PC-9 (cell line): ENCODE data around the gene DUSP16. TPM values are rescaled to one million over a fixed set of nuclear protein-coding genes. Genes with fewer than 3 reads are reported as not detected.

Experiments used
- BruUV-seq: library from RNA; stranded (reverse); fragments of 400-500 nt; replicated peaks from 2 replicates; lab custom pipeline; 2021; lab: Mats Ljungman, UMichigan
- CTCF ChIA-PET: fragments of 300-600 bp; sonication (Branson Sonifier 250); formaldehyde crosslinking; loops from one replicate; lab custom pipeline; 2022; ENCODE audit warnings: antibody characterized with exemption; lab: Charles Lee
- POLR2A ChIA-PET: fragments of 300-600 bp; sonication (Branson Sonifier 250); formaldehyde crosslinking; loops from one replicate; lab custom pipeline; 2022; ENCODE audit warnings: antibody characterized with exemption; ENCODE audit not compliant: unreplicated experiment; lab: Charles Lee
- DNase-seq, 2 experiments: peaks; one replicate each; pipeline versions ENCODE4 v3.0.0 to v3.0.0-alpha.2; 2015 to 2022; ENCODE audit warnings: mixed read lengths in 1 of 2
- H2AFZ ChIP-seq: fragments of 200-600 bp; sonication (generic); 2 replicates; pipeline ENCODE4 v1.8.1; 2017; ENCODE audit warnings: antibody characterized with exemption
- H3F3A ChIP-seq: fragments of 200-600 bp; sonication (generic); 2 replicates; pipeline ENCODE4 v1.8.1; 2017; ENCODE audit warnings: antibody characterized with exemption, mild to moderate bottlenecking, low read depth; ENCODE audit not compliant: insufficient read depth
- H3K27ac ChIP-seq: fragments of 200-600 bp; sonication (generic); 2 replicates; pipeline ENCODE4 v1.6.1; 2016; ENCODE audit warnings: mixed run types
- H3K27me3 ChIP-seq: fragments of 200-600 bp; sonication (generic); 2 replicates; pipeline ENCODE4 v1.6.1; 2016; ENCODE audit warnings: low read depth, mixed run types; ENCODE audit not compliant: insufficient read depth
- H3K36me3 ChIP-seq: fragments of 200-600 bp; sonication (generic); 2 replicates; pipeline ENCODE4 v1.6.1; 2016; ENCODE audit warnings: low read depth, mixed run types
- H3K4me1 ChIP-seq: fragments of 200-600 bp; sonication (generic); replicated peaks from 2 replicates; pipeline ENCODE4 v1.6.1; 2016; ENCODE audit warnings: mixed run types; ENCODE audit not compliant: insufficient read depth
- H3K4me2 ChIP-seq: fragments of 200-600 bp; sonication (generic); 2 replicates; pipeline ENCODE4 v1.6.1; 2017; ENCODE audit warnings: mixed run types
- H3K4me3 ChIP-seq: fragments of 200-600 bp; sonication (generic); 2 replicates; pipeline ENCODE4 v1.6.1; 2016; ENCODE audit warnings: mixed run types
- H3K79me2 ChIP-seq: fragments of 200-600 bp; sonication (generic); 2 replicates; pipeline ENCODE4 v1.6.1; 2017; ENCODE audit warnings: low read depth, mixed run types
- H3K9me2 ChIP-seq: fragments of 200-600 bp; sonication (generic); 2 replicates; pipeline ENCODE4 v1.8.1; 2017; ENCODE audit warnings: mild to moderate bottlenecking; ENCODE audit not compliant: insufficient read depth
- H3K9me3 ChIP-seq: fragments of 200-600 bp; sonication (generic); 2 replicates; pipeline ENCODE4 v1.8.1; 2016; ENCODE audit warnings: low read depth; ENCODE audit not compliant: insufficient read depth
- H4K20me1 ChIP-seq: fragments of 200-600 bp; sonication (generic); 2 replicates; pipeline ENCODE4 v1.8.1; 2017; ENCODE audit not compliant: insufficient read depth
- EZH2 ChIP-seq: fragments of 200-600 bp; sonication (generic); IDR thresholded peaks from 2 replicates; pipeline ENCODE4 v1.8.0; 2017; ENCODE audit warnings: antibody characterized with exemption, low read depth
- intact Hi-C: fragments of 100-400 bp; cut with micrococcal nuclease; formaldehyde crosslinking; loops from one replicate; pipeline ENCODE4 v1.10.0; 2022; ENCODE audit not compliant: unreplicated experiment
- total RNA-seq: library from RNA; stranded (reverse); gene quantifications from 2 replicates; pipeline ENCODE4 v1.2.3, GENCODE V29; 2021
- TF ChIP-seq, protein P1 (sequence below): fragments of 200-600 bp; sonication (generic); conservative IDR thresholded peaks from 2 replicates; pipeline ENCODE4 v1.6.1; 2017; ENCODE audit warnings: mixed run types, antibody characterized with exemption, mild to moderate bottlenecking, moderate library complexity

The DUSP16 gene
- total RNA-seq, 1 experiment from 2014 or later = 24.8 TPM

- H3F3A ChIP-seq = peaks cover 11% of the 10 kb centered on the region
- H3K4me3 ChIP-seq = no peak overlapping the region
- no peaks in the 10 kb centered on the region for H3K36me3 ChIP-seq
- BruUV-seq = no TSS peak
- no peaks in the 10 kb centered on the region for H3K79me2 ChIP-seq
- ChIA-PET CTCF (no interaction called here), POLR2A (no interaction called here)
- H3K4me1 ChIP-seq = peaks cover 17% of the 10 kb centered on the region
- H3K9me3 ChIP-seq = no peaks in the 10 kb centered on the region
- no peak overlapping the region for H3K27ac ChIP-seq
- intact Hi-C loops = no loop called here
- no peak for DNase-seq
- TF ChIP-seq, protein P1, sequence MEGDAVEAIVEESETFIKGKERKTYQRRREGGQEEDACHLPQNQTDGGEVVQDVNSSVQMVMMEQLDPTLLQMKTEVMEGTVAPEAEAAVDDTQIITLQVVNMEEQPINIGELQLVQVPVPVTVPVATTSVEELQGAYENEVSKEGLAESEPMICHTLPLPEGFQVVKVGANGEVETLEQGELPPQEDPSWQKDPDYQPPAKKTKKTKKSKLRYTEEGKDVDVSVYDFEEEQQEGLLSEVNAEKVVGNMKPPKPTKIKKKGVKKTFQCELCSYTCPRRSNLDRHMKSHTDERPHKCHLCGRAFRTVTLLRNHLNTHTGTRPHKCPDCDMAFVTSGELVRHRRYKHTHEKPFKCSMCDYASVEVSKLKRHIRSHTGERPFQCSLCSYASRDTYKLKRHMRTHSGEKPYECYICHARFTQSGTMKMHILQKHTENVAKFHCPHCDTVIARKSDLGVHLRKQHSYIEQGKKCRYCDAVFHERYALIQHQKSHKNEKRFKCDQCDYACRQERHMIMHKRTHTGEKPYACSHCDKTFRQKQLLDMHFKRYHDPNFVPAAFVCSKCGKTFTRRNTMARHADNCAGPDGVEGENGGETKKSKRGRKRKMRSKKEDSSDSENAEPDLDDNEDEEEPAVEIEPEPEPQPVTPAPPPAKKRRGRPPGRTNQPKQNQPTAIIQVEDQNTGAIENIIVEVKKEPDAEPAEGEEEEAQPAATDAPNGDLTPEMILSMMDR = no peak
- TF ChIP-seq EZH2 = no peak
- H4K20me1 ChIP-seq = no peaks in the 10 kb centered on the region
- H3K4me2 ChIP-seq = no peak overlapping the region
- no peaks in the 10 kb centered on the region for H3K27me3 ChIP-seq
- H3K9me2 ChIP-seq = no peaks in the 10 kb centered on the region
- H2AFZ ChIP-seq = no peak overlapping the region
Measured at GRCh38 chr12:12452326-12452902, 110.2 kb downstream of the DUSP16 start.

DNA sequence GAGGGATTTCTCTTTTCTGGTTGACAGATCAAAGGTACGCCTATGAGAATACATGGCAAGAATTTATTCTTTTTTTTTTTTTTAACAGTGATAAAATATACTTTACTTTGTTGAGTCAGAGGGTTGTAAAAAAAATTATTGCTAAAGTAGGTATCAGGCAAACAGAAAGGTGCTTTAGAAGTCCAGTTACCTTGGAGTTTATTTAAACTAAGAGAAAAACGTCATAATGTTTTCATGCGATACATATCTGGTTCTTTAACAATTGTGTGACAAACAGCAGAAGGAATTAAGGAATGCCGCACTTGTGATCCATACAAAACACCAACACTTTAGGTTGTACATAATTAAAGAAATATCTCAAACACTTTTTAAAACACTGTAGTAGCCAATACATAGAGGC is 111.6 kb downstream of the DUSP16 start:
- intact Hi-C loops = no loop called here
- Histone ChIP-seq H3K27ac (no peak overlapping the region), H3K79me2 (no peaks in the 10 kb centered on the region), H3K4me2 (no peak overlapping the region), H2AFZ (no peak overlapping the region), H4K20me1 (no peaks in the 10 kb centered on the region), H3K36me3 (no peaks in the 10 kb centered on the region), H3K4me1 (peaks cover 17% of the 10 kb centered on the region), H3F3A (peaks cover 11% of the 10 kb centered on the region), H3K27me3 (no peaks in the 10 kb centered on the region), H3K9me3 (no peaks in the 10 kb centered on the region), H3K9me2 (no peaks in the 10 kb centered on the region), H3K4me3 (no peak overlapping the region)
- ChIA-PET CTCF (no interaction called here), POLR2A (interaction anchor here (0.5 kb wide), 1 partner anchor 1740 kb away, joined by 4 read pairs; no protein-coding TSS in a partner anchor)
- DNase-seq = no peak
- no TSS peak for BruUV-seq
- TF ChIP-seq, protein P1 = no peak
- TF ChIP-seq EZH2 = no peak

DNA sequence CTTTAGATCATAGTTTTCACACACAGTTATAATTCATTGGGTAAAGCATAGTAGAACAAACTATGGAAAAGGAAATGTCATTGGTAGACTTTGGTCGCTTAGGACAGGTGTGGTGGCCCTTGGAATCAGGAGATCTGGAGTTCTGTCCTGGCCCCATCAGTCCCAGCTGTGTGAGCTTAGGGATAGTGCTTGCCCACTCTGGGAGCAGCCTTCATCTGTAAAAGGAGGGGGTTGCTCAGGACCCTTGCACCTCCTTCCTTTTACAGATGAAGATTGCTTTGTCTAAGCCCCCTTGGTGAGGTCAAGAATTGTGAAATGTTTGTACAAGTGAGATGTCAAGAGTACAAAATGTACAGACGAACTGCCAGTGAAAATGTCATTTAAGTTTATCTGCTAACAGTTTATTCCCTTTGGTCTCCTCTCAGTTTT is 112.6 kb downstream of the DUSP16 start:
- POLR2A ChIA-PET = no interaction called here
- peaks cover 17% of the 10 kb centered on the region for H3K4me1 ChIP-seq
- CTCF ChIA-PET = no interaction called here
- no peaks in the 10 kb centered on the region for H3K36me3 ChIP-seq
- H4K20me1 ChIP-seq = no peaks in the 10 kb centered on the region
- DNase-seq = no peak
- no peaks in the 10 kb centered on the region for H3K9me3 ChIP-seq
- H3K4me3 ChIP-seq = peak overlapping the region; percentile 15; the same call in 1 of the 2 replicates
- H3K27ac ChIP-seq = peak overlapping the region; percentile 60
- H3K9me2 ChIP-seq = no peaks in the 10 kb centered on the region
- no peak overlapping the region; the same call in 1 of the 2 replicates for H2AFZ ChIP-seq
- peak overlapping the region; percentile 57 for H3K4me2 ChIP-seq
- TF ChIP-seq, protein P1 = no peak
- TF ChIP-seq EZH2 = no peak
- peaks cover 11% of the 10 kb centered on the region for H3F3A ChIP-seq
- no TSS peak for BruUV-seq
- no peaks in the 10 kb centered on the region for H3K79me2 ChIP-seq
- no peaks in the 10 kb centered on the region for H3K27me3 ChIP-seq
- intact Hi-C loops = no loop called here
